ENCODE results near the gene DDI2.

The DDI2 gene

GRCh38 chr1:15618077-15618654 lies 908 bp downstream of the DDI2 start:
- H3K9me3 ChIP-seq (ENCODE audit: insufficient read depth, low read depth, low read length) = no peaks in the 10 kb centered on the region

GRCh38 chr1:15618655-15619525 lies 1.6 kb downstream of the DDI2 start:
- TF ChIP-seq CTCF (conservative IDR thresholded peaks at IDR 0.05; ENCODE audit: low read length) (no peak), EZH2phosphoT487 (IDR thresholded peaks at IDR 0.05; ENCODE audit: borderline replicate concordance) (no peak)
- H3K4me2 ChIP-seq (ENCODE audit: low read depth, low read length, poor library complexity, severe bottlenecking) = peak overlapping the region; percentile 97
- H3K27me3 ChIP-seq (ENCODE audit: insufficient read depth, low read length, poor library complexity, severe bottlenecking) = no peaks in the 10 kb centered on the region
- H3K36me3 ChIP-seq (ENCODE audit: insufficient read depth, low read length) = no peaks in the 10 kb centered on the region
- H4K20me1 ChIP-seq (ENCODE audit: insufficient read depth, low read length, poor library complexity, severe bottlenecking) = peaks cover 33% of the 10 kb centered on the region
- peaks cover 62% of the 10 kb centered on the region for H3K79me2 ChIP-seq (ENCODE audit: insufficient read depth, low read length)
- H3K4me1 ChIP-seq (ENCODE audit: insufficient read depth, low read length, poor library complexity, severe bottlenecking) = peaks cover 49% of the 10 kb centered on the region
- no peaks in the 10 kb centered on the region for H3K9me3 ChIP-seq (ENCODE audit: insufficient read depth, low read depth, low read length)
- H3K9ac ChIP-seq (ENCODE audit: low read depth, low read length, poor library complexity, severe bottlenecking) = peak overlapping the region; percentile 92
- H3F3A ChIP-seq (ENCODE audit: low read depth) = peaks cover 2% of the 10 kb centered on the region; the same call in 1 of the 2 replicates
- no peaks in the 10 kb centered on the region for H3K9me2 ChIP-seq (replicated peaks; ENCODE audit: low read depth, low read length)
- H3K4me3 ChIP-seq (ENCODE audit: low read length, poor library complexity, severe bottlenecking) = peak overlapping the region; percentile 99
- H2AFZ ChIP-seq (ENCODE audit: low read length) = no peak overlapping the region

More at GRCh38 chr1:15618077-15618654, 908 bp downstream of the DDI2 start:
- peak overlapping the region; percentile 99 for H3K4me3 ChIP-seq (ENCODE audit: low read length, poor library complexity, severe bottlenecking)
- no peaks in the 10 kb centered on the region for H3K27me3 ChIP-seq (ENCODE audit: insufficient read depth, low read length, poor library complexity, severe bottlenecking)
- peak overlapping the region; percentile 92 for H3K9ac ChIP-seq (ENCODE audit: low read depth, low read length, poor library complexity, severe bottlenecking)
- no peak for TF ChIP-seq CTCF (conservative IDR thresholded peaks at IDR 0.05; ENCODE audit: low read length)
- no peak for TF ChIP-seq EZH2phosphoT487 (IDR thresholded peaks at IDR 0.05; ENCODE audit: borderline replicate concordance)
- H3K79me2 ChIP-seq (ENCODE audit: insufficient read depth, low read length) = peaks cover 57% of the 10 kb centered on the region
- H3K36me3 ChIP-seq (ENCODE audit: insufficient read depth, low read length) = no peaks in the 10 kb centered on the region
- peak overlapping the region; percentile 91 for H2AFZ ChIP-seq (ENCODE audit: low read length)
- H3K9me2 ChIP-seq (replicated peaks; ENCODE audit: low read depth, low read length) = no peaks in the 10 kb centered on the region
- H3K4me2 ChIP-seq (ENCODE audit: low read depth, low read length, poor library complexity, severe bottlenecking) = peak overlapping the region; percentile 97
- H4K20me1 ChIP-seq (ENCODE audit: insufficient read depth, low read length, poor library complexity, severe bottlenecking) = peaks cover 31% of the 10 kb centered on the region
- peaks cover 2% of the 10 kb centered on the region; the same call in 1 of the 2 replicates for H3F3A ChIP-seq (ENCODE audit: low read depth)
- H3K4me1 ChIP-seq (ENCODE audit: insufficient read depth, low read length, poor library complexity, severe bottlenecking) = peaks cover 49% of the 10 kb centered on the region

GRCh38 chr1:15620155-15620545 lies 2.9 kb downstream of the DDI2 start:
- no peak overlapping the region for H2AFZ ChIP-seq (ENCODE audit: low read length)
- peaks cover 74% of the 10 kb centered on the region for H3K79me2 ChIP-seq (ENCODE audit: insufficient read depth, low read length)

More at GRCh38 chr1:15620155-15620545, 2.9 kb downstream of the DDI2 start:
- H3K9me2 ChIP-seq (replicated peaks; ENCODE audit: low read depth, low read length) = no peaks in the 10 kb centered on the region
- H3K4me2 ChIP-seq (ENCODE audit: low read depth, low read length, poor library complexity, severe bottlenecking) = peak overlapping the region; percentile 97
- peaks cover 38% of the 10 kb centered on the region for H4K20me1 ChIP-seq (ENCODE audit: insufficient read depth, low read length, poor library complexity, severe bottlenecking)
- H3F3A ChIP-seq (ENCODE audit: low read depth) = peaks cover 2% of the 10 kb centered on the region; the same call in 1 of the 2 replicates
- TF ChIP-seq EZH2phosphoT487 (IDR thresholded peaks at IDR 0.05; ENCODE audit: borderline replicate concordance) = no peak
- no peak for TF ChIP-seq CTCF (conservative IDR thresholded peaks at IDR 0.05; ENCODE audit: low read length)
- H3K36me3 ChIP-seq (ENCODE audit: insufficient read depth, low read length) = no peaks in the 10 kb centered on the region
- H3K9ac ChIP-seq (ENCODE audit: low read depth, low read length, poor library complexity, severe bottlenecking) = no peak overlapping the region
- H3K4me3 ChIP-seq (ENCODE audit: low read length, poor library complexity, severe bottlenecking) = peak overlapping the region; percentile 43
- no peaks in the 10 kb centered on the region for H3K27me3 ChIP-seq (ENCODE audit: insufficient read depth, low read length, poor library complexity, severe bottlenecking)
- H3K4me1 ChIP-seq (ENCODE audit: insufficient read depth, low read length, poor library complexity, severe bottlenecking) = peaks cover 49% of the 10 kb centered on the region
- no peaks in the 10 kb centered on the region for H3K9me3 ChIP-seq (ENCODE audit: insufficient read depth, low read depth, low read length)

All from Loucy (cell line).